H1 (cell line): Measurements from ENCODE around the gene SLX4. TPM values are rescaled to one million over a fixed set of nuclear protein-coding genes. Genes with fewer than 3 reads are reported as not detected.

Source experiments
- CTCF ChIA-PET: fragments of 300-600 bp; sonication (Branson Sonifier 250); formaldehyde crosslinking; loops from one replicate; lab custom pipeline; 2021; ENCODE audit not compliant: partially characterized antibody; lab: Charles Lee
- POLR2A ChIA-PET: fragments of 300-600 bp; sonication (Branson Sonifier 250); formaldehyde crosslinking; loops from one replicate; lab custom pipeline; 2021; ENCODE audit warnings: inconsistent platforms; ENCODE audit not compliant: partially characterized antibody; lab: Charles Lee
- DNase-seq, 2 experiments: peaks; one replicate each; pipeline versions ENCODE4 v3.0.0 to v3.0.0-alpha.2; 2010 to 2022; ENCODE audit warnings: low spot score in 2 of 2, low read depth in 1 of 2, mixed read lengths in 1 of 2
- FAIRE-seq: peaks from 2 replicates; lab custom pipeline; 2011; peaks lifted over from hg19 to GRCh38; lab: Jason Lieb, UNC
- H2AFZ ChIP-seq: 2 replicates; pipeline ENCODE4 v1.8.1; 2012; ENCODE audit warnings: low read length, inconsistent platforms
- H2AK5ac ChIP-seq: 2 replicates; pipeline ENCODE4 v1.6.1; 2013; ENCODE audit warnings: low read depth, low read length
- H2BK120ac ChIP-seq: replicated peaks from 2 replicates; pipeline ENCODE3; 2013; ENCODE audit warnings: low read depth, low read length, inconsistent platforms
- H2BK12ac ChIP-seq: 2 replicates; pipeline ENCODE4 v1.6.1; 2013; ENCODE audit warnings: low read depth, low read length
- H2BK15ac ChIP-seq: 2 replicates; pipeline ENCODE4 v1.6.1; 2013; ENCODE audit warnings: low read length
- H2BK20ac ChIP-seq: 2 replicates; pipeline ENCODE4 v1.6.1; 2013; ENCODE audit warnings: low read length
- H2BK5ac ChIP-seq: 2 replicates; pipeline ENCODE4 v1.6.1; 2013; ENCODE audit warnings: low read depth, low read length
- H3K14ac ChIP-seq: 2 replicates; pipeline ENCODE4 v1.6.1; 2013; ENCODE audit warnings: inconsistent platforms; ENCODE audit not compliant: insufficient read length
- H3K18ac ChIP-seq: 2 replicates; pipeline ENCODE4 v1.6.1; 2013; ENCODE audit warnings: low read length; ENCODE audit errors: extremely low read depth
- H3K23ac ChIP-seq: 2 replicates; pipeline ENCODE4 v1.6.1; 2013; ENCODE audit warnings: inconsistent platforms; ENCODE audit not compliant: insufficient read length
- H3K23me2 ChIP-seq: 2 replicates; pipeline ENCODE4 v1.6.1; 2013; ENCODE audit warnings: low read depth, low read length
- H3K27ac ChIP-seq: 2 replicates; pipeline ENCODE4 v1.6.1; 2011; ENCODE audit warnings: low read depth, low read length, inconsistent platforms
- H3K27me3 ChIP-seq, 4 experiments: replicated peaks in 1 of 4; 1 replicate in 1 of 4; 2 replicates in 3 of 4; pipeline versions ENCODE4 v1.6.1 to v1.8.1; 2011 to 2013; ENCODE audit warnings: low read length in 3 of 4, mild to moderate bottlenecking in 3 of 4, inconsistent platforms in 2 of 4, mixed read lengths in 2 of 4, moderate library complexity in 1 of 4; ENCODE audit not compliant: control insufficient read depth in 3 of 4, insufficient read depth in 3 of 4; ENCODE audit errors: extremely low read depth in 1 of 4
- H3K36me3 ChIP-seq, 4 experiments: 2 replicates each; pipeline versions ENCODE4 v1.6.1 to v1.8.1; 2011 to 2013; ENCODE audit warnings: mild to moderate bottlenecking in 4 of 4, low read length in 3 of 4, moderate library complexity in 2 of 4, control low read depth in 1 of 4, inconsistent platforms in 1 of 4; ENCODE audit not compliant: insufficient read depth in 4 of 4, control insufficient read depth in 2 of 4
- H3K4ac ChIP-seq: replicated peaks from 2 replicates; pipeline ENCODE3; 2013; ENCODE audit warnings: low read length, low read depth, mixed read lengths, inconsistent platforms; ENCODE audit not compliant: insufficient read length
- H3K4me1 ChIP-seq, 4 experiments: replicated peaks in 1 of 4; 1 replicate in 1 of 4; 2 replicates in 3 of 4; pipeline versions ENCODE4 v1.6.1 to v1.8.1; 2011 to 2013; ENCODE audit warnings: low read length in 3 of 4, inconsistent platforms in 2 of 4, mixed read lengths in 1 of 4; ENCODE audit not compliant: insufficient read depth in 4 of 4, control insufficient read depth in 3 of 4
- H3K4me2 ChIP-seq, 2 experiments: 2 replicates each; pipeline versions ENCODE4 v1.6.1 to v1.8.1; 2011 to 2013; ENCODE audit warnings: low read depth in 2 of 2, low read length in 2 of 2, control low read depth in 1 of 2, inconsistent platforms in 1 of 2, mild to moderate bottlenecking in 1 of 2; ENCODE audit not compliant: insufficient read depth in 1 of 2
- H3K4me3 ChIP-seq, 4 experiments: fragments of 200-600, 300-600 bp in 1 of 4; sonication (generic), shearing (Covaris generic), sonication (Bioruptor Twin) in 1 of 4; 2 replicates each; pipeline versions ENCODE4 v1.5.1 to v1.8.1; 2011 to 2016; ENCODE audit warnings: low read length in 4 of 4, low read depth in 3 of 4, control low read depth in 2 of 4, inconsistent platforms in 2 of 4, mild to moderate bottlenecking in 2 of 4, mixed read lengths in 1 of 4, moderate library complexity in 1 of 4; ENCODE audit not compliant: insufficient read depth in 2 of 4; ENCODE audit errors: extremely low read depth in 1 of 4
- H3K56ac ChIP-seq: replicated peaks from 2 replicates; pipeline ENCODE3; 2013; ENCODE audit warnings: low read depth, mild to moderate bottlenecking, mixed read lengths, low read length, inconsistent platforms; ENCODE audit not compliant: insufficient read length
- H3K79me1 ChIP-seq: 2 replicates; pipeline ENCODE4 v1.6.1; 2013; ENCODE audit warnings: low read depth, low read length, control low read depth
- H3K79me2 ChIP-seq, 2 experiments: 2 replicates each; pipeline versions ENCODE4 v1.6.1 to v1.8.1; 2012 to 2013; ENCODE audit warnings: low read length in 2 of 2, mild to moderate bottlenecking in 2 of 2, inconsistent platforms in 1 of 2; ENCODE audit not compliant: insufficient read depth in 2 of 2, control insufficient read depth in 1 of 2
- H3K9ac ChIP-seq, 4 experiments: replicated peaks in 1 of 4; 1 replicate in 1 of 4; 2 replicates in 3 of 4; pipeline versions ENCODE4 v1.6.1 to v1.8.1; 2011 to 2013; ENCODE audit warnings: low read depth in 3 of 4, low read length in 3 of 4, control low read depth in 2 of 4, mild to moderate bottlenecking in 2 of 4, moderate library complexity in 2 of 4, inconsistent platforms in 1 of 4; ENCODE audit errors: extremely low read depth in 1 of 4
- H3K9me3 ChIP-seq, 2 experiments: 2 replicates each; pipeline versions ENCODE4 v1.6.1 to v1.8.1; 2012 to 2013; ENCODE audit warnings: mild to moderate bottlenecking in 2 of 2, moderate library complexity in 2 of 2, control low read depth in 1 of 2, inconsistent platforms in 1 of 2, low read depth in 1 of 2, low read length in 1 of 2, mixed read lengths in 1 of 2; ENCODE audit not compliant: insufficient read depth in 2 of 2
- H4K20me1 ChIP-seq, 2 experiments: replicated peaks in 1 of 2; 2 replicates each; pipeline versions ENCODE3 to v1.8.1; 2011 to 2013; ENCODE audit warnings: inconsistent platforms in 2 of 2, low read length in 2 of 2, mild to moderate bottlenecking in 1 of 2; ENCODE audit not compliant: insufficient read depth in 2 of 2, control insufficient read depth in 1 of 2
- H4K5ac ChIP-seq: 2 replicates; pipeline ENCODE4 v1.6.1; 2013; ENCODE audit warnings: low read length, low read depth, mixed read lengths, inconsistent platforms; ENCODE audit not compliant: insufficient read length
- H4K8ac ChIP-seq: 2 replicates; pipeline ENCODE4 v1.8.0; 2013; ENCODE audit warnings: mild to moderate bottlenecking, moderate library complexity, low read length, inconsistent platforms; ENCODE audit not compliant: insufficient read depth; ENCODE audit errors: extremely low read depth
- H4K91ac ChIP-seq: replicated peaks from 2 replicates; pipeline ENCODE3; 2013; ENCODE audit warnings: low read length, mixed read lengths, inconsistent platforms; ENCODE audit not compliant: insufficient read length
- BRCA1 ChIP-seq: IDR thresholded peaks from 2 replicates; pipeline ENCODE4 v1.6.1; 2012; ENCODE audit warnings: low read depth, low read length, improper control_type of control experiment
- EGR1 ChIP-seq: IDR thresholded peaks from 2 replicates; pipeline ENCODE4 v1.6.1; 2011; ENCODE audit warnings: low read depth, low read length, borderline replicate concordance
- RFX5 ChIP-seq: IDR thresholded peaks from 2 replicates; pipeline ENCODE4 v1.6.1; 2011; ENCODE audit warnings: low read depth, low read length, improper control_type of control experiment, borderline replicate concordance
- SIN3A ChIP-seq, 2 experiments: IDR thresholded peaks in 1 of 2; conservative IDR thresholded peaks in 1 of 2; 2 replicates each; pipeline ENCODE4 v1.6.1; 2011 to 2012; ENCODE audit warnings: low read length in 2 of 2, improper control_type of control experiment in 1 of 2, low read depth in 1 of 2, mild to moderate bottlenecking in 1 of 2
- TBP ChIP-seq: IDR thresholded peaks from 2 replicates; pipeline ENCODE4 v1.6.1; 2011; ENCODE audit warnings: low read depth, low read length, improper control_type of control experiment
- TEAD4 ChIP-seq: IDR thresholded peaks from 2 replicates; pipeline ENCODE4 v1.6.1; 2012; ENCODE audit warnings: low read depth, low read length, inconsistent platforms, mixed read lengths
- WGBS, 2 experiments: shearing (Covaris generic) in 1 of 2; methylation state at CpG; one replicate each; pipeline versions ENCODE4 v1.1.6 to v1.1.7; 2013 to 2015; ENCODE audit warnings: low lambda C conversion rate in 2 of 2, mixed read lengths in 2 of 2, inconsistent platforms in 1 of 2, low coverage in 1 of 2, missing lambda C conversion rate in 1 of 2; ENCODE audit not compliant: insufficient replicate concordance in 2 of 2, insufficient coverage in 1 of 2, insufficient read length in 1 of 2; ENCODE audit errors: extremely low coverage in 1 of 2, missing lambda C conversion rate in 1 of 2; 5-methylcytosine and 5-hydroxymethylcytosine counted together
- polyA plus RNA-seq, 7 experiments: library from polyadenylated mRNA; depleted of rRNA in 3 of 7; stranded (reverse) in 5 of 7; unstranded in 2 of 7; fragments of >200 nt in 5 of 7; fragments of 200-250 nt in 2 of 7; gene quantifications; 1 replicate in 5 of 7; 2 replicates in 1 of 7; 4 replicates in 1 of 7; pipeline versions ENCODE4 v1.2.1 to v1.2.3, GENCODE V29; 2011 to 2013; ENCODE audit warnings: missing spikeins in 2 of 7, mixed read lengths in 2 of 7
- total RNA-seq: library from RNA; stranded (reverse); fragmentation: NEBNext Ultra II Directional; extraction: Animal tissue kit (Norgen Biotek cat#: 25700); gene quantifications from 2 replicates; pipeline ENCODE4 v1.2.1, GENCODE V29; 2021

The SLX4 gene
- total and polyA plus RNA-seq, 2 of the 8 experiments (the other 6 are each of a cell fraction or from before 2014, with no cell fraction given) = 4.4 to 11.4 TPM

DNA sequence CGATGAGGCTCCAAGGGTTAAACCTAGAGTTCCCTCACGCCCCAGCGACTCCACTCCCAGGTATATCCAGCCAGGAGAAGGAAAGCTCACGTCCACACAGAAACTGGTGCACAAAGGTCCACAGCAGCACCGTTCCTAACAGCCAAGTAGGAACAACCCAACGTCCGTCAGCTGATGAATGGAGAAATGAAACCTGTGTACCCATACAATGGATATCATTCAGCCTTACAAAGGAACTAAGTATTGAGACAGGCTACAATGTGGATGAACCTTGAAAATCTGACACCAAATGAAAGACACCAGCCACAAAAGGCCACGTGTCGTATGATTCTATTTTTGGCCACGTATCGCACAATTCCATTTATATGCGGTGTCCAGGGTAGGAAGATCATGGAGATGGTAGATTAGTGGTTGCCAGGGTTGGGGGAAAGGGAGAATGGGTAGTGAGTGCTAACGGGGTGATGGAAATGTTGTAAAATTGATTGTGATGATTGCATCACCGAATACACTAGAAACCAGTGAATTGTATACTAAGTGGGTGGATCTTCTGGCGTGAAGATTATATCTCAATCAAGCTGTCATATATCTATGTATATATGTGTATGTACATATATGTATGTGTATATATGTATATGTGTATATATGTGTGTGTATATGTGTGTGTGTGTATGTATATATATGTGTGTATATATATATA lies 64.3 kb downstream of the SLX4 start:
- Histone ChIP-seq H3K4me3 (no peak overlapping the region), H3K4me2 (no peak overlapping the region; a peak in 1 of 4 replicates), H3K23ac (no peak overlapping the region), H3K27me3 (peaks cover 0 to 5% (median 0%) of the 10 kb centered on the region in 4 experiments; a peak in 2 of 7 replicates), H3K9me3 (no peaks in the 10 kb centered on the region; a peak in 1 of 4 replicates), H3K4ac (no peak overlapping the region), H2BK15ac (no peak overlapping the region), H2AK5ac (no peak overlapping the region), H3K79me1 (no peaks in the 10 kb centered on the region), H3K18ac (no peak overlapping the region), H2BK5ac (no peak overlapping the region), H3K23me2 (peaks cover 13% of the 10 kb centered on the region; the same call in 1 of the 2 replicates), H3K79me2 (no peaks in the 10 kb centered on the region), H3K9ac (no peak overlapping the region), H3K14ac (no peak overlapping the region), H4K91ac (no peak overlapping the region), H4K8ac (no peak overlapping the region), H3K36me3 (no peaks in the 10 kb centered on the region), H2BK12ac (no peak overlapping the region), H2BK20ac (no peak overlapping the region), H2BK120ac (no peak overlapping the region), H3K56ac (no peak overlapping the region), H4K20me1 (peaks cover 0 to 9% of the 10 kb centered on the region in 2 experiments), H2AFZ (no peak overlapping the region), H4K5ac (no peak overlapping the region), H3K4me1 (peaks cover 0 to 6% (median 3%) of the 10 kb centered on the region in 4 experiments; a peak in 5 of 7 replicates), H3K27ac (no peak overlapping the region)
- FAIRE-seq (no peak), DNase-seq (no peak)
- WGBS, 2 experiments = 88% methylated on average over 15 of the region's 15 CpGs; no CpG with 5 or more reads in 1 of the 2 experiments
- CTCF ChIA-PET = interaction anchor here (0.6 to 1.3 kb wide), 5 partner anchors 14 to 793 kb away, joined by 3 to 4 read pairs (median 3); no protein-coding TSS in a partner anchor
- TF ChIP-seq SIN3A (conservative IDR thresholded peaks at IDR 0.05 in 1 of 2, IDR thresholded peaks at IDR 0.05 in 1 of 2; ENCODE audit: low read depth in 1 of 2, low read length in 2 of 2) = no peak
- no peak for TF ChIP-seq EGR1
- no peak for TF ChIP-seq TBP
- no peak for TF ChIP-seq TEAD4
- no peak for TF ChIP-seq BRCA1
- no peak for TF ChIP-seq RFX5
- POLR2A ChIA-PET = no interaction called here
